GM06990 (cell line): Measurements from ENCODE around the gene MLPH.

Experiments
- DNase-seq: peaks from one replicate; pipeline ENCODE4 v3.0.0-alpha.2; 2011; ENCODE audit not compliant: insufficient read length; ENCODE audit errors: extremely low read depth
- H3K27me3 ChIP-seq: replicated peaks from 2 replicates; pipeline ENCODE4 v1.6.0; 2011; ENCODE audit warnings: low read length; ENCODE audit not compliant: control insufficient read depth, insufficient read depth
- H3K36me3 ChIP-seq: 2 replicates; pipeline ENCODE4 v1.5.1; 2011; ENCODE audit warnings: low read length; ENCODE audit not compliant: control insufficient read depth, insufficient read depth
- H3K4me3 ChIP-seq: replicated peaks from 2 replicates; pipeline ENCODE4 v1.5.1; 2011; ENCODE audit warnings: low read depth, mild to moderate bottlenecking, control low read depth, low read length
- CTCF ChIP-seq: IDR thresholded peaks from 2 replicates; pipeline ENCODE4 v1.5.1; 2011; ENCODE audit warnings: low read length, control low read depth, mild to moderate bottlenecking, inconsistent platforms; ENCODE audit not compliant: insufficient read depth, poor library complexity, severe bottlenecking

MLPH gene

GRCh38 chr2:237535385-237536082, 48.5 kb downstream of the MLPH start:
- TF ChIP-seq CTCF, result no peak
- no peak overlapping the region for H3K4me3 ChIP-seq
- H3K27me3 ChIP-seq, result no peaks in the 10 kb centered on the region
- no peak for DNase-seq
- H3K36me3 ChIP-seq, result no peaks in the 10 kb centered on the region; the same call in 1 of the 2 replicates

- no peak for TF ChIP-seq CTCF
- Histone ChIP-seq H3K36me3 (no peaks in the 10 kb centered on the region), H3K27me3 (no peaks in the 10 kb centered on the region), H3K4me3 (no peak overlapping the region)
- DNase-seq, result no peak
Observed at GRCh38 chr2:237536083-237536415, 49.0 kb downstream of the MLPH start.

GRCh38 chr2:237536617-237537016, 49.6 kb downstream of the MLPH start:
- no peak for TF ChIP-seq CTCF
- DNase-seq, result no peak
- H3K4me3 ChIP-seq, result no peak overlapping the region
- H3K27me3 ChIP-seq, result no peaks in the 10 kb centered on the region
- H3K36me3 ChIP-seq, result no peaks in the 10 kb centered on the region

- H3K4me3 ChIP-seq, result no peak overlapping the region
- no peak for TF ChIP-seq CTCF
- DNase-seq, result no peak
- H3K27me3 ChIP-seq, result no peaks in the 10 kb centered on the region
- no peaks in the 10 kb centered on the region for H3K36me3 ChIP-seq
Observed at GRCh38 chr2:237538001-237538720, 51.1 kb downstream of the MLPH start.

- no peak for TF ChIP-seq CTCF
- H3K36me3 ChIP-seq, result no peaks in the 10 kb centered on the region
- H3K27me3 ChIP-seq, result no peaks in the 10 kb centered on the region
- no peak overlapping the region for H3K4me3 ChIP-seq
- no peak for DNase-seq
Observed at GRCh38 chr2:237538901-237539300, 51.9 kb downstream of the MLPH start.
